ENCODE data around the gene PTPN14.

PTPN14 gene

DNA sequence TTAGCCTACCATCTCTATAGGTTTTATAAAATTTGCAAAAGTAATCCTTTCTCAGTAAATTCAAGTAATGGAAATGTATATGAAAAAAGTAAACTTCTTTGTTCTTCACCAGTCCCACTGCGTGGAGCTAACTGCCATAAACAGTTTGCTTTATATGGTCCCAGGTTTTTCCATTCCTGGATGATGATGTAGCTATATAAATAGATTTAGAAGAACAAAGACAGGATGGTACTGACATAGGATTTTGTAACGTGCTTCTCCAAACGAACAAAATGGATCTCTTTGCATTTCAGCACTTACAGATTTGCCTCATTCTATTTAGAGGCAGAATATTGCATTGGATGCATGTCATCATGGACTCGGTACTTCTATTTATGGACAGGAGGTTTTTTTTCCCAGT is 213.2 kb downstream of the PTPN14 start:
- no peak for TF ChIP-seq ZFX (IDR thresholded peaks at IDR 0.05; ENCODE audit: borderline replicate concordance)
- TF ChIP-seq, protein P1, sequence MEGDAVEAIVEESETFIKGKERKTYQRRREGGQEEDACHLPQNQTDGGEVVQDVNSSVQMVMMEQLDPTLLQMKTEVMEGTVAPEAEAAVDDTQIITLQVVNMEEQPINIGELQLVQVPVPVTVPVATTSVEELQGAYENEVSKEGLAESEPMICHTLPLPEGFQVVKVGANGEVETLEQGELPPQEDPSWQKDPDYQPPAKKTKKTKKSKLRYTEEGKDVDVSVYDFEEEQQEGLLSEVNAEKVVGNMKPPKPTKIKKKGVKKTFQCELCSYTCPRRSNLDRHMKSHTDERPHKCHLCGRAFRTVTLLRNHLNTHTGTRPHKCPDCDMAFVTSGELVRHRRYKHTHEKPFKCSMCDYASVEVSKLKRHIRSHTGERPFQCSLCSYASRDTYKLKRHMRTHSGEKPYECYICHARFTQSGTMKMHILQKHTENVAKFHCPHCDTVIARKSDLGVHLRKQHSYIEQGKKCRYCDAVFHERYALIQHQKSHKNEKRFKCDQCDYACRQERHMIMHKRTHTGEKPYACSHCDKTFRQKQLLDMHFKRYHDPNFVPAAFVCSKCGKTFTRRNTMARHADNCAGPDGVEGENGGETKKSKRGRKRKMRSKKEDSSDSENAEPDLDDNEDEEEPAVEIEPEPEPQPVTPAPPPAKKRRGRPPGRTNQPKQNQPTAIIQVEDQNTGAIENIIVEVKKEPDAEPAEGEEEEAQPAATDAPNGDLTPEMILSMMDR (IDR thresholded peaks at IDR 0.05) = no peak
- no peak overlapping the region for H3K27ac ChIP-seq

DNA sequence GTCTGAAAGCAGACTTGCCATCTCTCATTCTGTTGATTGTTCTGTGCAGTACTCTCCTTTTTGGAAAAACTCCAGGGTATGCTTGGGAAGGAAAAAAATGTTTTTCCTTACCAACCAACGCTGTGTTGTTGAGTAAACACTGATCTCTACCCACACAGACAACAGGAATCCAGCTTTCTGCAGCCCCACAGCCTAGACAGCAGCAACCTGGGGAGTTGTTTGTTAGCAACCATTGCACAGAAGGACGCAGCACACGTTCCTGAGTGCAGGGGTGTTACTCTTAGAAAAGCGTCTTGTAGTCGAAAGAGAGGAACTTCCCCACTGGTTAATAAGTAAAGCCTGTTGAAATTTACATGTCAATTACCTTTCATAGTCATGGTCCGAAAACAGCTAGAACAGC is 213.9 kb downstream of the PTPN14 start:
- no peak overlapping the region for H3K27ac ChIP-seq
- no peak for TF ChIP-seq ZFX (IDR thresholded peaks at IDR 0.05; ENCODE audit: borderline replicate concordance)
- TF ChIP-seq, protein P1 (IDR thresholded peaks at IDR 0.05) = no peak

DNA sequence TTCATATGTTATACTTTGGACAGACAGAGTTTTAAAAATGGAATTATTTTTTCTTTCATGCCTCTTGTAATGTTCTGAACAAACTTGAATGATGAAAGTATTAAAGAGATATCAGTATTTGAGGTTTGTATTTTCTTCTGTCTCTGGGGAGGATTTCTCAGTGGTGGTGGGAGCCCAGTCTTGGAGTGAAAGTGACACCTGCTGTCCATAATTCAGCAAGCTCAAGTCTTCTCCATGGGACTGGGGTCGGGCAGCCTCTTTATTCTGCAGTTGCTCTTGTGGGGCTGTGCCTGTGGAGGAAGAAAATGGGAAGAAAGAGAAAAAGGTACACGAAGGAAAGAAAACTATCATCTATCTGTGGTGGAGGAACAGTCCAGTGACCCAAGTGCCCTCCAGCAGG is 214.4 kb downstream of the PTPN14 start:
- no peak for TF ChIP-seq ZFX (IDR thresholded peaks at IDR 0.05; ENCODE audit: borderline replicate concordance)
- no peak overlapping the region for H3K27ac ChIP-seq

DNA sequence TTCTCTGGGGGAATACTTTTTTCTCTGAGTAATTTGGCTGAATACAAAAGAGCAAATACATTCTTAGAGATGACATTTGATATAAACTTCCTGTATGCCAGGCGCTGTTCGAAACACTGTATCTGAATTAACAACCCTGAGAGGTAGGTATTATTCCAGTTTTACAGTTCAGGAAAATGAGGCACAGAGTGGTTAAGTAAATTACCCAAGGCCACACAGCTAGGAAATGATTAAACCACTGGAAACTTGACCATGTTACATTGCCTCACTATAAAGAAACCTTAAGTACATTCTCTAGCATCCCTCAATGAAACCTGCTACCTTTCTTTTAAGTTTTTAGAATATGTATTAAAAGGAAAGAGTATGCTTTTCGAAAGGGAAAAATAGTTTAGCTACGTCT is 215.8 kb downstream of the PTPN14 start:
- no peak overlapping the region for H3K27ac ChIP-seq
- TF ChIP-seq, protein P1 (IDR thresholded peaks at IDR 0.05) = no peak
- TF ChIP-seq ZFX (IDR thresholded peaks at IDR 0.05; ENCODE audit: borderline replicate concordance) = no peak

DNA sequence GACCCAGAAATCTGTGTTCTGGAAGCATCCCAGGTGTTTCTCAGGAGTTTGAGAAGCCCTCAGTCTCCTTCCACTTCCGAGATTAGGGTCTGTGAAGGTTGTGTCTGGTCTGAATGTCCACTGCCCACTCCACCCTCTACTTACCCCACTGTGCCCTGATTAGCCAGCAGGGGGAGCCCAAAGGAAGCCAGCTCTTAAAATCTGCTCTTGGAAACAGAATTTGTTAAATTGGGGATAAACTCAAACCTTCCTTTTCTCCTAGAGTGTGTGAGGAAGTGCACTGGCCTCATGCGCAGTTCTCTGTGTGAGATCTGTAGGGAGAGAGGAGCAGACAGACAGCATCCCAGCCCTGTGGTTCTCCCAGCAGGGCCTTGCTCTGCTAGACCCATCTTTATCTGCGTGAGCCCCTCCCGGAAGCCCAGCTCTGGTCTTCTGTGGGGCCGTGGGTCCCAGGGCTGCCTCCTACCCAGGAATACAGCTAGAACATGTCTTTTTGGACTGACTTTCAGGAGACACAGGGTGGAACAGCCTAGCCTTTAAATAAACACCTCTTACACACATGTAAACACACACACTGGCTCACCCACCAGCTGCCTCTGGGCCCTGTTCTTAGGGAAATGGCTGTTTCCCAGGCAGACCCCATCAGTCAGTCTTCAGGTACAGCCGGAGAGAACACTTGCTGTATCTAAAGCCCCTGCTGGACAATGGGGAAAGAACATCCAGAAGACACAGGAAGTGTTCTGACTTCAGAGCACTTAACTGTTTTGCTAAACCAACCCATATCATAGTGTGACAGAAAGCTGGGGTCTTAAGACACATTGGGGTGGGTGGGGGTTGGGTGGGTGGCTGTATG is 218.2 kb downstream of the PTPN14 start:
- no peak overlapping the region for H3K27ac ChIP-seq

DNA sequence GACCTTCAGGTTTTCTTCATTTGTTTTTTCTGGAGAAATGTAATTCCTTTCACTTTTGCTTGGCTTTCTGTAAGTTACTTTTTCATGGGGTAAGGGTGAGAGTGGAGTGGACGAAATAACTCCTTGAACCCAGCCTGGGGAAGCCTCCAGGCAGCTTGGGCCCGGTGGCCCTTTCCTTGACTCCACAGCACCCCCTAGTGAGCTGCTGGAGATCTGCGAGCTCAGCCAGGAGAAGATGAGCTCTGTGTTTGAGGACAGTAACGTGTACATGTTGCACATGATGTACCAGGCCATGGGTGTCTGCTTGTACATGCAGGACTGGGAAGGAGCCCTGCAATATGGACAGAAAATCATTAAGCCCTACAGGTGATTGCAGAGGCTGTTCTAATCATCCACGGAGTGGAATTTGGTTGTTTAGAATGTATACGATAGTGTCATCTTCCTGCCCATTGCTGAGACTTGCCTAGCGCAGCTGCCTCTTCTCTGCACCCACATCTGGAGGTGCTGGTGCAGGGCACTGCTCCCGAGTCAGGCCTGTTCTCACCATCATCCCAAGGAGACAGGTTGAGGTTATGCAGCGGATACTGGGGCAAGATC is 219.5 kb downstream of the PTPN14 start:
- TF ChIP-seq ZFX (IDR thresholded peaks at IDR 0.05; ENCODE audit: borderline replicate concordance) = no peak
- TF ChIP-seq, protein P1 (IDR thresholded peaks at IDR 0.05) = peak; percentile 98

More for the DNA sequence above, 218.2 kb downstream of the PTPN14 start:
- TF ChIP-seq ZFX (IDR thresholded peaks at IDR 0.05; ENCODE audit: borderline replicate concordance) = no peak
- TF ChIP-seq, protein P1 (IDR thresholded peaks at IDR 0.05) = peak; percentile 97

DNA sequence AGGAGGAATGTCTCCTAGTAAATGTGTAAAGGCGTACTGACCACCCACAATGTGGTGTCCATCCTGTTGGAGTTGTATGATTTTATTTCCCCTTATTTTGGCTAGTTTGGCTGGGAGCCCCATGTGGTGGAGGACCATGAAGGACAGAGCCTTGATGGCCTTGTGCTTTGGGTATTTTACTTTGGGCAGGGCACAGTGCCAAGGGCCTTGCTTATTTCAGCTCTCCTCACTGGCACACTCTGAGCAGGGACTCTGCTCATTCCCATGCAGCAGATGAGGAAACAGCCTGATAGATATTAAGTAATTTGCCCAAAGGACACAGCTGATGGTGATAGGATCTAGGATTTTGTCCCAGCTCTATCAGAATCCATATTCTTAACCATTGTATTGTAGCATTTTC is 220.2 kb downstream of the PTPN14 start:
- H3K27ac ChIP-seq = no peak overlapping the region
- TF ChIP-seq ZFX (IDR thresholded peaks at IDR 0.05; ENCODE audit: borderline replicate concordance) = no peak
- TF ChIP-seq, protein P1 (IDR thresholded peaks at IDR 0.05) = no peak

More for the DNA sequence above, 219.5 kb downstream of the PTPN14 start:
- no peak overlapping the region for H3K27ac ChIP-seq

Data from 22Rv1 (cell line).